ENCODE data around the gene CORO1A. TPM values are rescaled to one million over a fixed set of nuclear protein-coding genes. Genes with fewer than 3 reads are reported as not detected.

The CORO1A gene
- total and polyA plus RNA-seq, 2 experiments from 2014 or later = 1.7 to 4.8 TPM

GRCh38 chr16:30144917-30145316 lies 38.5 kb upstream of the CORO1A start:
- H3K79me2 ChIP-seq (ENCODE audit: insufficient read depth) = no peaks in the 10 kb centered on the region
- no peaks in the 10 kb centered on the region for H3K4me1 ChIP-seq (ENCODE audit: insufficient read depth)
- no peak for DNase-seq
- no peaks in the 10 kb centered on the region for H3K9me2 ChIP-seq (ENCODE audit: insufficient read depth)
- H2AFZ ChIP-seq = no peak overlapping the region
- H3F3A ChIP-seq (ENCODE audit: insufficient read depth) = no peaks in the 10 kb centered on the region
- no peak overlapping the region for H3K27ac ChIP-seq
- H4K20me1 ChIP-seq (ENCODE audit: insufficient read depth) = no peaks in the 10 kb centered on the region
- H3K27me3 ChIP-seq (replicated peaks; ENCODE audit: insufficient read depth) = no peaks in the 10 kb centered on the region
- peaks cover 5% of the 10 kb centered on the region for H3K9me3 ChIP-seq (ENCODE audit: low read depth)
- in situ Hi-C loops (cut with MboI) = loop anchor here (25.0 kb wide), 1 partner anchor 467 kb away; the partner anchor contains the start of gene ZNF689
- H3K36me3 ChIP-seq (ENCODE audit: low read depth) = no peaks in the 10 kb centered on the region
- H3K4me3 ChIP-seq = no peak overlapping the region
- WGBS, 2 experiments (ENCODE audit: low coverage in 1 of 2, low lambda C conversion rate in 2 of 2, missing lambda C conversion rate in 2 of 2) = 39% methylated on average over 1 of the region's 1 CpG; no CpG with 5 or more reads in 1 of the 2 experiments
- H3K9ac ChIP-seq = no peak overlapping the region
- H3K4me2 ChIP-seq (ENCODE audit: unreplicated experiment) = no peak overlapping the region
- TF ChIP-seq EZH2 (IDR thresholded peaks at IDR 0.05; ENCODE audit: insufficient read depth, poor library complexity, severe bottlenecking) (no peak), EZH2phosphoT487 (IDR thresholded peaks at IDR 0.05; ENCODE audit: insufficient read depth, low read depth) (no peak)

GRCh38 chr16:30145657-30146056 lies 37.7 kb upstream of the CORO1A start:
- Histone ChIP-seq H4K20me1 (ENCODE audit: insufficient read depth) (no peaks in the 10 kb centered on the region), H2AFZ (no peak overlapping the region), H3K36me3 (ENCODE audit: low read depth) (no peaks in the 10 kb centered on the region), H3K27ac (no peak overlapping the region), H3K79me2 (ENCODE audit: insufficient read depth) (no peaks in the 10 kb centered on the region), H3K4me2 (ENCODE audit: unreplicated experiment) (no peak overlapping the region), H3K4me3 (no peak overlapping the region), H3K9ac (no peak overlapping the region), H3K27me3 (replicated peaks; ENCODE audit: insufficient read depth) (no peaks in the 10 kb centered on the region), H3F3A (ENCODE audit: insufficient read depth) (no peaks in the 10 kb centered on the region), H3K9me3 (ENCODE audit: low read depth) (peaks cover 5% of the 10 kb centered on the region), H3K4me1 (ENCODE audit: insufficient read depth) (no peaks in the 10 kb centered on the region), H3K9me2 (ENCODE audit: insufficient read depth) (no peaks in the 10 kb centered on the region)
- no peak for DNase-seq
- 42 to 43% methylated on average over 1 of the region's 1 CpG for whole genome bisulfite sequencing, 2 experiments (ENCODE audit: low coverage in 1 of 2, low lambda C conversion rate in 2 of 2, missing lambda C conversion rate in 2 of 2)
- TF ChIP-seq EZH2phosphoT487 (IDR thresholded peaks at IDR 0.05; ENCODE audit: insufficient read depth, low read depth) (no peak), EZH2 (IDR thresholded peaks at IDR 0.05; ENCODE audit: insufficient read depth, poor library complexity, severe bottlenecking) (no peak)
- in situ Hi-C loops (cut with MboI) = loop anchor here (25.0 kb wide), 1 partner anchor 467 kb away; the partner anchor contains the start of gene ZNF689

- Histone ChIP-seq H4K20me1 (ENCODE audit: insufficient read depth) (no peaks in the 10 kb centered on the region), H3K9me2 (ENCODE audit: insufficient read depth) (no peaks in the 10 kb centered on the region), H3K27me3 (replicated peaks; ENCODE audit: insufficient read depth) (no peaks in the 10 kb centered on the region), H3K36me3 (ENCODE audit: low read depth) (no peaks in the 10 kb centered on the region), H3K4me3 (no peak overlapping the region), H3F3A (ENCODE audit: insufficient read depth) (no peaks in the 10 kb centered on the region), H3K27ac (no peak overlapping the region), H3K9ac (no peak overlapping the region), H3K4me2 (ENCODE audit: unreplicated experiment) (no peak overlapping the region), H3K4me1 (ENCODE audit: insufficient read depth) (no peaks in the 10 kb centered on the region), H3K9me3 (ENCODE audit: low read depth) (peaks cover 5% of the 10 kb centered on the region), H2AFZ (no peak overlapping the region), H3K79me2 (ENCODE audit: insufficient read depth) (no peaks in the 10 kb centered on the region)
- 54 to 64% methylated on average over 3 of the region's 3 CpGs for WGBS, 2 experiments (ENCODE audit: low coverage in 1 of 2, low lambda C conversion rate in 2 of 2, missing lambda C conversion rate in 2 of 2)
- TF ChIP-seq EZH2phosphoT487 (IDR thresholded peaks at IDR 0.05; ENCODE audit: insufficient read depth, low read depth) (no peak), EZH2 (IDR thresholded peaks at IDR 0.05; ENCODE audit: insufficient read depth, poor library complexity, severe bottlenecking) (no peak)
- no peak for DNase-seq
- in situ Hi-C loops (cut with MboI) = loop anchor here (25.0 kb wide), 1 partner anchor 464 kb away; the partner anchor contains the start of gene ZNF689
Measured at GRCh38 chr16:30147843-30148510, 35.4 kb upstream of the CORO1A start.

- DNase-seq = peak; percentile 11
- Histone ChIP-seq H3K9me2 (ENCODE audit: insufficient read depth) (no peaks in the 10 kb centered on the region), H3K4me2 (ENCODE audit: unreplicated experiment) (no peak overlapping the region), H4K20me1 (ENCODE audit: insufficient read depth) (no peaks in the 10 kb centered on the region), H3K27me3 (replicated peaks; ENCODE audit: insufficient read depth) (no peaks in the 10 kb centered on the region), H3K36me3 (ENCODE audit: low read depth) (no peaks in the 10 kb centered on the region), H3K4me1 (ENCODE audit: insufficient read depth) (no peaks in the 10 kb centered on the region), H3K9me3 (ENCODE audit: low read depth) (peaks cover 5% of the 10 kb centered on the region), H3K9ac (no peak overlapping the region), H3K27ac (no peak overlapping the region), H3K79me2 (ENCODE audit: insufficient read depth) (no peaks in the 10 kb centered on the region), H3K4me3 (no peak overlapping the region), H3F3A (ENCODE audit: insufficient read depth) (no peaks in the 10 kb centered on the region), H2AFZ (no peak overlapping the region)
- 52 to 57% methylated on average over 5 of the region's 5 CpGs for WGBS, 2 experiments (ENCODE audit: low coverage in 1 of 2, low lambda C conversion rate in 2 of 2, missing lambda C conversion rate in 2 of 2)
- TF ChIP-seq EZH2 (IDR thresholded peaks at IDR 0.05; ENCODE audit: insufficient read depth, poor library complexity, severe bottlenecking) (no peak), EZH2phosphoT487 (IDR thresholded peaks at IDR 0.05; ENCODE audit: insufficient read depth, low read depth) (no peak)
- in situ Hi-C loops (cut with MboI) = loop anchor here (25.0 kb wide), 1 partner anchor 463 kb away; the partner anchor contains the start of gene ZNF689
Measured at GRCh38 chr16:30149250-30149930, 34.0 kb upstream of the CORO1A start.

Measured in GM23248 (cell line).